ENCODE measurements around the gene COASY.
"Not testable (repeated sequence)": the region's sequence is repeated elsewhere in the genome, so short reads cannot be mapped to it uniquely, and the experiment has no call there.

COASY gene

DNA sequence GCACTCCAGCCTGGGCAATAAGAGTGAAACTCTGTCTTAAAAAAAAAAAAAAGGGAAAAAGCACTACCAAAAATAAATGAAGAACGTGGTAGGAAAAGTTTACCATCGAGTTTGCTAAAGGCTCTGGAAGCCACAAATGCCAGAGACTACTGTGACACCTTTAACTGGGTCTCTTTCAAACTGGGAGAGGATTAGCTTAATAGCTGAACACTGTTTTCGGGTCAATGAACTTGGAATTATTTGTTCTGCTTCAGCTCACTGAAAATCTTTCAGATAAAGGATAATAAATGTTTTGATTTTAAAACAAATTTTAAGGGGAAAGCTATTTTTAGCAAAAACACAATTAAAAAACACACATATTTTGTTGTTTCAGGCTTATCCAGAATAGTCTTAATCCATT, 45.8 kb downstream of the COASY start:
- Mint-ChIP-seq H3K36me3 (peaks cover 11% of the 10 kb centered on the region), H3K27me3 (no peaks in the 10 kb centered on the region), H3K4me3 (peak overlapping the region; percentile 100), H3K4me1 (peaks cover 56% of the 10 kb centered on the region), H3K9me3 (no peaks in the 10 kb centered on the region), H3K27ac (peak overlapping the region; percentile 99)

GRCh38 chr17:42608305-42609181, 46.6 kb downstream of the COASY start:
- Mint-ChIP-seq H3K4me1 (peaks cover 48% of the 10 kb centered on the region), H3K9me3 (no peaks in the 10 kb centered on the region), H3K4me3 (peak overlapping the region; percentile 100), H3K27me3 (no peaks in the 10 kb centered on the region), H3K27ac (peak overlapping the region; percentile 99), H3K36me3 (peaks cover 7% of the 10 kb centered on the region)

GRCh38 chr17:42609182-42609813, 47.4 kb downstream of the COASY start, which contains the start of the genes RETREG3 and TUBG1:
Gene RETREG3 (minus strand): TSS chr17:42609374. CDS start chr17:42609324, 50 bp downstream.
Gene TUBG1 (plus strand): TSS chr17:42609683. CDS start chr17:42609738, 55 bp downstream.
- Mint-ChIP-seq H3K4me3 (peak within 1 kb of the TSS; percentile 100), H3K27ac (peak within 1 kb of the TSS; percentile 99), H3K36me3 (peaks cover 12% of the 10 kb centered on the region), H3K27me3 (no peaks in the 10 kb centered on the region), H3K4me1 (peaks cover 42% of the 10 kb centered on the region), H3K9me3 (no peaks in the 10 kb centered on the region)

DNA sequence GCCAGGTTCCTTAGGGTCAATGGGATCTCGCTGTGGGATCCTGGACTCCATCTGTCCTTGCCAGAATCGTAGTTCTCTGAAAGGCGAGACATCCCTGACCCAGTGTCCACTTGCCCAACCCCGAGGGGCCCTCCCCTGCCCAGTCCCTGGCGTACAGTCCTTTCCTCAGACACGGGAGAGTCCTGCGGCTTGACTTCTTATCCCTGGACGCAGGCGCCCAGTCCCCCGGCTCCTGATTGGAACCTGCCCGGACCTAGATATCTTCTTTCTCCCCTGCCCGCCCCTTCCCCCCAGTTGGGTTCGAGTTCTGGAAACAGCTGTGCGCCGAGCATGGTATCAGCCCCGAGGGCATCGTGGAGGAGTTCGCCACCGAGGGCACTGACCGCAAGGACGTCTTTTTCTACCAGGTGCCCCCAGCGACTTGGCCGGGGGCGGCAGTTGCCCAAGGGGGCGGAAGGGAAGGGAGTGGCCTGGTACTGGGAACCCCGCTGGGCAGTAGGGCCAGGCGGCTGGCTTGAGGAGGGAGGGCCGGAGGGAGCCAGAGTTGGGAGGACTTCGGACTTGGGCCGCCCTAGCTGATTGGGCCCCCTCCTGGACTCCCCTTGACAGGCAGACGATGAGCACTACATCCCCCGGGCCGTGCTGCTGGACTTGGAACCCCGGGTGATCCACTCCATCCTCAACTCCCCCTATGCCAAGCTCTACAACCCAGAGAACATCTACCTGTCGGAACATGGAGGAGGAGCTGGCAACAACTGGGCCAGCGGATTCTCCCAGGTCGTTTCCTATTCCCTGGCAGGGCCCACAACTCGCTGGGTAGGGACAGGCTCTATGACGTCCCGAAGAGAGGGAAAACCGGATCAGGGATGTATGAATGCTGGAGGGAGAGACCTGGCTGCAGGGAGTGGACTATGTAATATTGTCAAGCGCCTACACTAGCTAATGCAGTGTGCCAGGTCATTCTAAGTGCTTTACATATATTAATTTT, 48.2 kb downstream of the COASY start:
- not testable (repeated sequence) for H3K9me3 Mint-ChIP-seq, H3K27me3 Mint-ChIP-seq
- Mint-ChIP-seq H3K4me1 (peaks cover 34% of the 10 kb centered on the region), H3K27ac (peak overlapping the region; percentile 99), H3K4me3 (peak overlapping the region; percentile 100), H3K36me3 (peaks cover 12% of the 10 kb centered on the region)

DNA sequence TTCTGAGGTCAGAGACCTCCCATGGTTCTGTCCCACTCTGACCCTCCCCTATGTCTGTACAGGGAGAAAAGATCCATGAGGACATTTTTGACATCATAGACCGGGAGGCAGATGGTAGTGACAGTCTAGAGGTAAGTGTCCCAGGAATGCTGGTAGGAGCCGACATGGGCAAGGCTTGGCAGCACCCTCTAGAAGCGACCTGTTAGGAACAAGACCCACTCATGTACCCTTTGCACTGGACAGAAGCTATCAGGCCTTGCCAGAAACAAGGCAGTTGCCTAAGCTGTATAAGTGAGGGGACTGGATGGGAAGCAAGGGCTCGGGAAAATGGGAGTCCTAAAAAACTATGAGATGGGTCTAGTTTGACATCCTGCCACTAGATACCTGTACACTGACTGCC, 50.1 kb downstream of the COASY start:
- Mint-ChIP-seq H3K36me3 (peaks cover 10% of the 10 kb centered on the region), H3K9me3 (no peaks in the 10 kb centered on the region), H3K4me1 (peaks cover 15% of the 10 kb centered on the region), H3K27me3 (no peaks in the 10 kb centered on the region), H3K27ac (no peak overlapping the region), H3K4me3 (no peak overlapping the region)

- Mint-ChIP-seq H3K4me1 (no peaks in the 10 kb centered on the region), H3K27me3 (no peaks in the 10 kb centered on the region), H3K4me3 (no peak overlapping the region), H3K36me3 (peaks cover 10% of the 10 kb centered on the region), H3K9me3 (no peaks in the 10 kb centered on the region), H3K27ac (no peak overlapping the region)
Measured at GRCh38 chr17:42613699-42614295, 51.8 kb downstream of the COASY start.
